ENCODE measurements around the gene CLIP4. TPM values are rescaled to one million over a fixed set of nuclear protein-coding genes. Genes with fewer than 3 reads are reported as not detected.

Gene CLIP4
- total and polyA plus RNA-seq, 2 of the 13 experiments (the other 11 are each of a cell fraction or from before 2014, with no cell fraction given) = 0.46 to 0.49 TPM

- H2AFZ ChIP-seq (ENCODE audit: low read length) = no peak overlapping the region
- H3K9ac ChIP-seq (ENCODE audit: insufficient read depth, low read depth, low read length) = no peak overlapping the region
- no peaks in the 10 kb centered on the region for H3K36me3 ChIP-seq (replicated peaks in 1 of 2; ENCODE audit: control insufficient read depth in 1 of 2, insufficient read depth in 2 of 2, low read length in 2 of 2)
- no peaks in the 10 kb centered on the region for H3K4me1 ChIP-seq (ENCODE audit: insufficient read depth, low read length)
- no peak for TF ChIP-seq PRDM15 (CRISPR knock-in tag; IDR thresholded peaks at IDR 0.05)
- no peak for TF ChIP-seq SNAPC5 (CRISPR knock-in tag; IDR thresholded peaks at IDR 0.05; ENCODE audit: borderline replicate concordance)
- no peak for TF ChIP-seq TBL1XR1 (IDR thresholded peaks at IDR 0.05; ENCODE audit: borderline replicate concordance, low read length, partially characterized antibody)
- TF ChIP-seq GLMP (CRISPR knock-in tag; IDR thresholded peaks at IDR 0.05; ENCODE audit: borderline replicate concordance) = no peak
- no peak for TF ChIP-seq ZNF670 (CRISPR knock-in tag; IDR thresholded peaks at IDR 0.05; ENCODE audit: borderline replicate concordance)
- no peak for TF ChIP-seq ZNF569 (CRISPR knock-in tag; IDR thresholded peaks at IDR 0.05; ENCODE audit: borderline replicate concordance)
- TF ChIP-seq EED (CRISPR knock-in tag; IDR thresholded peaks at IDR 0.05) = no peak
- 4% methylated on average over 5 of the region's 5 CpGs for WGBS (ENCODE audit: low lambda C conversion rate)
- ATAC-seq (no peak), DNase-seq (ENCODE audit: low spot score) (no peak), FAIRE-seq (no peak)
- intact Hi-C loops (cut with micrococcal nuclease; ENCODE audit: unreplicated experiment) (no loop called here), in situ Hi-C loops (cut with HindIII; ENCODE audit: extremely low pct_ligation_motif_present, low pct_unique_long_range_greater_than_20kb) (loop anchor here (10.0 kb wide), 1 partner anchor 385 kb away; no protein-coding TSS in a partner anchor)
- no peaks in the 10 kb centered on the region for H4K20me1 ChIP-seq (ENCODE audit: insufficient read depth, low read length)
- ChIA-PET POLR2A (no interaction called here), CTCF (ENCODE audit: low intra/inter-chr PET ratio, low total read pairs) (no interaction called here)
- no peak overlapping the region for H3K4me2 ChIP-seq (ENCODE audit: low read depth, low read length)
- no TSS peak for BruUV-seq (replicated peaks)
- peaks cover 0 to 37% of the 10 kb centered on the region in 2 experiments; a peak in 4 of 5 replicates for H3K27me3 ChIP-seq (ENCODE audit: control insufficient read depth in 1 of 2, insufficient read depth in 2 of 2, low read length in 2 of 2)
- H3K9me3 ChIP-seq (ENCODE audit: low read length) = no peaks in the 10 kb centered on the region
- no peak overlapping the region for H3K27ac ChIP-seq (ENCODE audit: extremely low read length, insufficient read depth, low read length)
- no peak overlapping the region for H3K4me3 ChIP-seq (replicated peaks in 1 of 3; ENCODE audit: insufficient read depth in 1 of 3, low read depth in 2 of 3, low read length in 3 of 3)
- no peaks in the 10 kb centered on the region for H3K79me2 ChIP-seq (ENCODE audit: insufficient read depth, low read length)
Measured at GRCh38 chr2:29209551-29209950, 94.3 kb downstream of the CLIP4 start.
